HG02840 (cell line): ENCODE data around the gene C6orf120.

Source experiments
- ATAC-seq: cut with Tn5 transposase; IDR thresholded peaks from one replicate; pipeline ENCODE4 v1.9.1; 2021; ENCODE audit warnings: mild to moderate bottlenecking, moderate library complexity, moderate number of reproducible peaks; ENCODE audit not compliant: unreplicated experiment, low FRiP score

C6orf120 gene

DNA sequence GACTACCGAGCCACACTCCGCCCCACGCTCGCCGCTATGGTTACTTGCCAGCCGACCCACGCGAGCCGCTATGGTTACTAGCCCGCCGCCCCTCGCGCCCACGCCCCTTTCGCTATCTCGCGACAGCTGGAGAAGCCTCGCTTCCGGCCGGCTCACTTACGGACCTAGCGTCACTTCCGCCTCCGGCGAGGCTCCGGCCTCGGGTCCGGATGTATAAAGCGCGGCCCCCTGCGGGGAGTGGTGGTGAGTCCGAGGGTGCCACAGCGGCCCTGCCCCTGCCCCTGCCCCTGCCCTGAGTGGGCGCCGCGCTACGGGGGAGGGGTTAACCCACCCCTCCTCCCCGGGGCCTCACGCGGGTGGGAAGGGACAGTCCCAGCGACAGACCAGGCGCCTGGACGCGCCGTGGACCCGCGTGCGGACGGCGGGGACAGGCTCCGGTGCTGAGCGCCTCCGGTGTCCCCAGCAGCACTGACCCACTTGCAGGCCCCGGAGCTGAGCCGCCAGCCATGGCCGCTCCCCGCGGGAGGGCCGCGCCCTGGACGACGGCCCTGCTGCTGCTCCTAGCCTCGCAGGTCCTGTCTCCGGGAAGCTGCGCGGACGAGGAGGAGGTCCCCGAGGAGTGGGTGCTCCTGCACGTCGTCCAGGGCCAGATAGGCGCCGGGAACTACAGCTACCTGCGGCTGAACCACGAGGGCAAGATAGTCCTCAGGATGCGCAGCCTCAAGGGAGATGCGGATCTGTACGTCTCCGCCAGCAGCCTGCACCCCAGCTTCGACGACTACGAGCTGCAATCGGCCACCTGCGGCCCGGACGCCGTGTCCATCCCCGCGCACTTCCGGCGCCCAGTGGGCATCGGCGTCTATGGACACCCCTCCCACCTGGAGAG lies at the start of gene C6orf120, which contains the start of gene WDR27:
TSS of gene C6orf120 (plus strand) at position 173 of the 886 bp plus-strand sequence. CDS start at position 507, 334 bp downstream.
TSS of gene WDR27 (minus strand) at position 76 of the 886 bp plus-strand sequence. CDS start 13,024 bp downstream, outside the sequence.
- peak; percentile 96 for ATAC-seq

DNA sequence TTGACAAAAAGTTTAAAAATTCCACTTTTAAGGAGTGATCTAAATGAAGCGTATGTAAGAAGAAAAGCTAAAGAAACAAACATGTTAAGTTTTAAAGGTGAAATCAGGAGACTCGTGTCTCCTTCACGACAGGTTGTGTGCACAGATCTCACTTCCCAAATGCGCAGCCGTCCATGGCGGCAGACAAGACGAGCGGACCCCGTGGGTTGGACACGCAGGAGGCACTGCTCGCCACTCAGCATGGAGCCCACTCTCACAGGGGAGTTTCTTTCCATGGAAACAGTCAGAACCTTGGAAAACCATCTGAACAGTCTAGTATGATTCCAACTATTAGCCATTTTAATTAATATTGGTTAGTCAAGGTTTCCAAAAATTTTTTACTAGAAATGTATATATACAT lies 49.0 kb upstream of the C6orf120 start:
- no peak for ATAC-seq

DNA sequence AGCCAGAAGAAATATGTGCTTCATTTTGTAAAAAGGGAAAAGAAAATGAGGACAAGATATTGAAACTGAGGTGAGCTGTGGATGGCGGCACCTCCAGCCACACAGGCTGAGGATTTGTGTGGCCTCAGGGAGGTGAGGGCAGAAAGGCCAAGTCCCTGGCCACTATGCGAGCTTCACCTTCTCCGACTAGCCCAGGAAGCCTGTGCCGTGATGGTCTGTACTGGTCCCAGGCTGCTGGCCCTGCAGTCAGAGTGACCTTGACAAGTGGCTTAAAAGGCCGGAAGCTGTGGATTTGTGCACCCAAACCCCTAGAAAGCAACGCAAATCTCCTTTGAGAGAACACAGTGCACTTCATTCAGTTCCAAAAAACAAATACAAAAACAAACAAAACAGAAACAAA lies 48.2 kb upstream of the C6orf120 start:
- no peak for ATAC-seq

DNA sequence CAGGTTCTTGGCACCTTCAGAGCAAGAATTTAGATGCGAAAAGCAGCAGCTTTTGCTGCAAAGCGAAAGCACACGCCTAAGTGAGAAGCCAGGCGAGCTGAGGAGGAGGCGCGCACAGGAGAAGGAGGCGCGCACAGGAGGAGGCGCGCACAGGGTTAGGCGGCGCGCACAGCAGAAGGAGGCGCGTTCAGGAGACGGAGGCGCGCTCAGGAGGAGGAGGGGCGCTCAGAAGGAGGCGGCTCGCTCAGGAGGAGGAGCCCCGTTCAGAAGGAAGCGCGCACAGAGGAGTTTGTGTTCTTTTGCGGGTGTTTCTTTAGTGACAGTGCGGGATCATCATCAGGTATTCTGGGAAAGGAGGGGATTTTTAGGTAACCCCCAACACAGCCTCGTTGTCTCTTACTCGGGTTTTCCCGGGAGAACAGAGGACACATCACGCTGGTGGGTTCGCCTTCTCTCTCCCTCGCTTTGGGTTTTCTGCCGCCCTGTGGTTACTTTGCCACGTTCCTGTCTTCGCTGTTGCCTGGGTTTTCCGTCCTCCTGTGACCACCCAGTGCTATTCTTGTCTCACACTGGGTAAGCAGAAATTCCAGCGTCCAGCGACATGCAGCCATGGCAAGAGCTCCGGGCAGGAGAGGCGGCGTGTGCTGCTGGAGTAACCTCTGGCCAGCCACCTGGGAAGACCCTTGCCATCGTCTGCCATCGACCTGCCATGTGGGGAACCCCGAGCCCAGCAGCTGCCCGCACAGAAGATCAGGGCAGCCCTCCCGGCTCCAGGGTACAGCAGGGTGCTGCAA lies 47.1 kb upstream of the C6orf120 start:
- peak; percentile 86 for ATAC-seq

DNA sequence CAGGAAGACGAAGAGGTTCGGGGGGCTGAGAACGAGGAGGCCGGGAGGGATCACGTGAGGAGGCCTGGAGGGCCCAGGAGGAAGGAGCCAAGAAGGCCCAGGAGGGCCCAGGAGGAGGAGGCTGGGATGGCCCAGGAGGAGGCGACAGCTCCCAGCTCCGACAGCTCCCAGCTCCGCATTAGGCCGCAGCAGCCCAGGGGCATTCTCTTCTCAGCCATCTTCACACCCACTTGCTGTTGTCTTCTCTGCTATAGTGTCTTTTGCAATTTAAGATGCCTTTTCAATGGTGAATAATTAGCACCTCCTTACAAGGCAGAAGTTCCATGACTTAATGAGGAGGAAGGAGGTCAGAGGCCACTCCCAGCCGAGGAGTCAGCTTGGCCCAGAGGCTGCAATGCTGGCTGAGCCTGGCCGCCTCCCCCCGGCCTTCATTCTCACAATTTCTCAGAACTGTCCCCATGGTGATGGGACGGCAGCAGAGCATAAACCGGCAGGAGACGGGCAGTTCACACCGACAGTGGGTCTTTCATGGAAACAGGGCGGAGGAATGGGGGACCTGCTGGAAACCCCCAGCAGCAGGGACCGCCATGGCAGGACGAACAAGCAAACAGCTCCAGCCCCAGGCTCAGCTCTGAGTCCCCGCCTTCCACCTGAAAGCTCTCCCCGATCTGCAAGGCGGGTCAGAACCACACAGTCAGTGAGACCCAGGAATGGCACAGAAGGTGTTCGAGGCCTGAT lies 45.2 kb upstream of the C6orf120 start:
- ATAC-seq = no peak

DNA sequence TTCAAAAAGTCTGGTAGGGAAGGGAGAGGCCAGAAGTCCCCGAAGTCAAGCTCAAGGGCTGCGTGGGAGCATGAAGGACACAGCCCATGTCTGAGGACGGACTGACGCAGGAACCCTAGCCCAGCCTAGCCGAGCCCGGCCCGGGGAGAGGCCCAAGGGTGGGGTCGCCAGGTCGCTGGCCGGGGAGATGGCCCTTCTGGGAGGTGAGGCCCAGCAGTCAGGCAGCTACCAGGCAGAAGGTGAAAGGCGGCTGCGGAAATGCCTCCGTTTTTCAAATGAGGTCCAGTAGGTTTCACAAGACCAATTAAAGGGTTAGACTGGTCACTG lies 44.7 kb upstream of the C6orf120 start:
- ATAC-seq = no peak

DNA sequence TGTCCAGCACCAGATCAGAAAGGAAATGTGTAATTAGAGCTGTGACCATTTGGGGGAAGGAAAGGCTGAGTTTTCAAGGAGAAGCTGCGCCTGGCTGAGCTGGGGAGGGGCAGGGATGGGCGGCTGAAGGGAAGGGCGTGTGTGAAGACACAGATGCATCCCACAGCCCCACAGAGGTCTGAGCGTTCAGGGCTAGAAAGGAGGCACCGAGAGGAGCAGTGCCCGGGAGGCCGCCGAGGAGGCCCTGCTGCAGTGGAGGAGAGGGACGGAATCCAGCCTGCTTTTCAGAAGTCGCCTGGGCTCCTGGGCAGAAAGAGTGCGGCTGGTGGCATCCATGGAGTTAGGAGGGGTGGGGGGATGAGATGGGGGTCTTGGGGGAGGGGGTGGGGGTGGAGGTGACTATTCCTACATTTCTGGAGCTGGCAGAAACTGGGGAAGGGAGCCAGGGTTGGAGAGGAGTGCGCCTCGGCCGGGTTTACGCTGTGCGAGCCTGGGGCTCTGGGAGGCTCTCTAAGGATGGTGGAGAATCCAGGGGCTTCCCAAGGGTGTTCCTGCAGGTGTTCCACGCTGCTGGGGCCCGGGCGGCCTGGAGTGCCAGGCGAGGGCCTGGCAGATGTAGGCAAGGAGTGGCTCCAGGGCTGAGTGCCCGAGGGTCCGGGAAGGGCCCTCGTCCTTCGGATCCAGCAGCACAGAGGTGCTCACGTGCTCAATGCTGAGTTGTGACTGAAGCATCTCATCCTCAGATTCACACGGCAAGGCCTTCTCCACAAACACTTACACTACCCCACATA lies 41.9 kb upstream of the C6orf120 start:
- no peak for ATAC-seq

DNA sequence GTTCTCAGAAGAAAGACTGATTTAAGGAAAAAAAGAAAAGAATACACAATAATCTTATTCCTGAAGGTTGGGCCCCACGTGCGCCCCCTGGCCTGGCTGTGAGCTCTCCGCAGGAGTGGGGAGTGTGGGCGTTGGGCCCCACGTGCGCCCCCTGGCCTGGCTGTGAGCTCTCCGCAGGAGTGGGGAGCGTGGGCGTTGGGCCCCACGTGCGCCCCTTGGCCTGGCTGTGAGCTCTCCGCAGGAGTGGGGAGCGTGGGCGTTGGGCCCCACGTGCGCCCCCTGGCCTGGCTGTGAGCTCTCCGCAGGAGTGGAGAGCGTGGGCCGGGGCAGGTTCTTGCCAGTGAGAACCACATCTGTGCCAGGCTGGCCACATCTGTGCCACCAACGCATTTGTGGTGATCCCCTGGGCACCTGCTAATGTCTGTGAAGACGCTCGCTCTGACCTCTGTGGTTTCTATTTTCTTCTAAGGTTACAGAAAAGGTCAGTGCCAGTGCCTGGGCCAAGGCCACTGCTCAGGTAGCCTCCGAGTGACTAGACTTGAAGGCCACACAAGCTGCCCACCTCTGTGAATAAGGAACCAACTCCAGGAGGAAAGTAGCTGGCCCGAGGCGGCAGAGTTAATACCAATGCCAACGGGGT lies 41.1 kb upstream of the C6orf120 start:
- no peak for ATAC-seq

DNA sequence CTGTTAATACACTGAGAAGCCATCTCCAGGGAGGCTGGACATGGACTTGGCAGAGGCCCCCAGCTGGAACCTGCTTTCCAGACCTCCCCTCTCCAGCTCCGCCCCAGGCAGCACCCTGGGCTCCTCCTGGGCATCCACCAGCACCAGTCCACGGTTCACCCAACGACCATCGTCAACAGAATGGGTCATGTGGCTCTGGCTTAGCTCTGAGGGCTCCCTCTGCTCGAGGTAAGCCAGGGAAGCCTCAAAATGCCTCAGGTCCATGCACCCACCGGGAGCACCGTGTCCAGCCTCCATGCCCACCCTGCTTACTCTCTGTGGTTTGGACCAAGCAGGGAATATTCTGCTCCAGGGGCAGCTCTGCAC lies 40.6 kb upstream of the C6orf120 start:
- no peak for ATAC-seq

DNA sequence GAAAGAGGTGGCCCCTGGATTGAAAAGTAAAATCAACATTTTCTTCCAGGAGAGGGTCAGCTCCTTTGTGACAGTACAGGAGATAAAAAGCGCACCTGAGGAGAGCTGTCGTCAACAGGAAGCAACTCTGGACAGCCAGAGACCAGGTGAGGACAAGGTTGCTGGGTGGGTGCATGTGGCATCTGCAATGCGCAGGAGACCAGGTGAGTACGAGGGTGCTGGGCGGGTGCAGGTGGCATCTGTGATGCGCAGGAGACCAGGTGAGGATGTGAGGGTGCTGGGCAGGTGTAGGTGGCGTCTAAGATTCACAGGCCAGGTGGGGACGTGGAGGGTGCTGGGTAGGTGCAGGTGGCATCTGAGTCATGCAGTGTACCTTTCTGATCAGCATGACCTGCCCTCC lies 38.5 kb upstream of the C6orf120 start:
- no peak for ATAC-seq

DNA sequence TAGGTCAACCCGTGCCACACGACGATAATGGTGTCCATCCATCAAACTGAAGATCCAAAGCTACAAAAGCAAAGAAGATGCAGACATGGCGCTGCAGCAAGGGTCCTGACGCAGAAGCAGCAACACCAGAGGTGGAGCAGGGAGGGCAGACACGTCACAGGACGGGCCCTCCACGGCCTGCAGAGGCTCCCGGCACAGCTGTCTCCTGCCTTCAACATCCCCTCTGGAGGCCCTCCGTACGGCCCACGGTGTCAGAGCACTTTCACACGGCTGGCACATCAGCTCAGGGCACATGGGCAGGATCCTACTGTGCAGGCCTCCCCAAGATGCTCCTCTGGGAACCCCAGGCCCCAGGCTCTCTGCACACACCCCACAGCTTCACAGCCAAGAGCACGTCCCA lies 37.7 kb upstream of the C6orf120 start:
- no peak for ATAC-seq

DNA sequence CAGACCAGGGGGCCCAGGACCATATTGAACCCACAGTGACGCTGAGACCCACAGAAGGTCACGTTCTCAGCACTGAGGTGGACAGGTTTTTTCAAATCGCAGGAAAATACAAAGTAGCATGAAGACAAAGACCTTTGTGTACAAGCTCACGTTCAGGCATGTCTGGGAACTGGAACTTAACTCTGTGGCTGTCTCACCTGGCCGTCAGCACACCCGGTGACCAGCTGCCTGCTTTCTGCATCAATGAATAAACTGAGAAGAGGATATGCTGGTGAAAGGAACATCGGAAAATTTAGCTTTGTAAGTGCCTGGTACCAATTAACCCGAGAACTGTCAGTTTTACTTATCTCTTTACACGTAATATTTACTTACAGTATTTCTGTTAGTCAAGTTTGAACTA lies 36.6 kb upstream of the C6orf120 start:
- ATAC-seq = no peak

DNA sequence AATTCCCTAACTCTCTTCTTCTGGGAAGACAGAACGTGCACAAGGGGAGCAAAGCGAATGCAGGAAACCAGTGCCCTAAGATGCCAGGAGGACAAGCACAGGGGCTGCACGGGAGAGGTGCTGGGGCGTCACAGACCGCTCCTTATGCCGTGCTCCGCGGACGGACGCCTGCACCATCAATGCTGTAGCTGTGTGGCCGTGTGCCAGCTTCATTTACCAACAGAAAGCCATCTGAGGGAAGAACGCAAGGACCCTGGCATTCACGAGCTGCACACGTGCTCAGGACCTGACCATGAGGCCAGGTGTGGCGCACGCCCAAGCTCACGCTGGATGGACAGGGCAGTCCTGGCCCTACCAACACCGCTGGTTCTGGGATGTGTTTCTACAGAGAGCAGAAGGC lies 35.5 kb upstream of the C6orf120 start:
- ATAC-seq = no peak

DNA sequence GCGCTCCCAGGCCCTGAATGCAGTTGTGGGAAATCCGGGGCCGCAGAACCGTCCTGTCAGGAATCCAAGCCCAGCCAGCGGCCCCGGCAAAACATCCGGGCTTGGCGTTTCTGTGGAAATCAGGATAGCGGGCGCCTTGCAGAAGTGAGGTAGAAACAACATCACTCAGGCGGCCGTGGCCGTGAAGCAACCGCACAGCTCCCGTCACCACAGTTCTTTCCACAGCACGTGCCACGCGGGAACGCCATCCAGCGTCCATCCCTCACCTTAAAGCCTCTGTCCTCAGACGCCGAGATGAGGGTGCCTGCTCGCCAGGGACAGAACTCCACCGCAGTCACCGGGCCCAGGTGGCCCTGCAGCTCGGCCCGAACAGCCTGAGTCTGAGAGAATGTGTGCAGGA lies 34.2 kb upstream of the C6orf120 start:
- no peak for ATAC-seq

DNA sequence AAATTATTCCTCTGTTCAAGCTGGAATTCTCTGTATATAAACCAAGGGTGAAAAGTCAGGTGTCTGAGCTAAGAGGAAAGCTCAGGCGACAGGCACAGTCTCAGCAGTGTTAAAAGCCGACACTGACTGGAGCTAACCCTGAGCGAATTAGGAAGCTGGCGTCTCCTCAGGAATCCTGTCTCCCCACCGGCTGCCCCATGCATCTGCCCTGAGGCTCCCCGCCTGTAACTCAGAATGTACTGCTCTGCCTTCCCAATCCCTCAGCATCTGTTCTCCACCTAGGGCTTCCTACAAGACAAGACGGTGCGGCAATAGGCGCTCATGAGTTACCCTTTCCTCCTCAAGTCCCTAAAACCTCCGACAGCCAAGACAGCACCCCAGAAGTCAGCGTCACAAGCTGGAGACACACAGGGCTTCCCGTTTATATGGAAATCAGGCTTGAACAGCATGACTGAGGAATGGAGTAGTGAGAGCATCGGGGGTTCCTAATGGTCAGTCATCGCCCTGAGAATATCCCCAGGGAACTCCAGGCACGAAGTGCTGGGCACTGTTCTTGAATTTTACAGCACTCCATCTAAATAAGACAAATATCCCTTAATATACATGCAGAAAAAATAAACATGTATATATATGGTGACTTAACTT lies 33.6 kb upstream of the C6orf120 start:
- ATAC-seq = no peak

DNA sequence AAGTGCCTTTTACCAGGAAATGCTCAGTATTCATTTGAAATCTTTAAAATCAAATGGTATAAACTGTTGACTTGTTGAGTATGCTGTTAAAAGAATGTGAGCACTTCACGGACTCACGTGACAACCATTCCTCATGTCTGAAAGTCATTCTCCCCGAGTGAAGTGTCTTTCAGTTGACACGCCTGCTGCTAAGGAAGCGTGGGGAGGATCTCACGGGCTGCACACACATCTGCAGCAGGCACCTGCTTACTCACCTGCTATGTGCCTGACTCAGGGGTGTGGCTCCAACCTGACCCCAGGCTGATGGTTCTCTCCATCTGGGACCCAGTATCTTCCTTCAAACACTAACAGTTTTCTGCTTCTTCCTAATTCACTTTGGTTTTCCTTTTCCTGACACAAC lies 32.8 kb upstream of the C6orf120 start:
- no peak for ATAC-seq

DNA sequence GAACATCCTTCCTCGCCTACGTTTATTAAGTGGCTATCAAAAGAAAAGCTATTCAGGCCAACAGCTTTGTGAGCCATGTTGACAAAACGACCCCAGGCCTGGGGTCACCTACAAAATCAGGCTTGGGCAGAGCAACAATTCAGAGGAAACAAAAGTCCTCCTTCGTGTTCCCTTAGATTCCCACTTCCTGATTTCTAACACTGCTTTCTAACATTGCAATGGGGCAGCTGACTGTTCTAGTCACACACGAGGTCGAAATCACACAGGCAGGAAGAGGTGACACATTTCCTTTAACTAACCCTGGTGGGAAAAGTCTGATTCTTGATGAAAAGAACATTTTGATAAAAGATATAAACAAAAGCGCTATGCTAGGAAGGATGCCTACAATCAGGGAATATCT lies 32.0 kb upstream of the C6orf120 start:
- no peak for ATAC-seq

DNA sequence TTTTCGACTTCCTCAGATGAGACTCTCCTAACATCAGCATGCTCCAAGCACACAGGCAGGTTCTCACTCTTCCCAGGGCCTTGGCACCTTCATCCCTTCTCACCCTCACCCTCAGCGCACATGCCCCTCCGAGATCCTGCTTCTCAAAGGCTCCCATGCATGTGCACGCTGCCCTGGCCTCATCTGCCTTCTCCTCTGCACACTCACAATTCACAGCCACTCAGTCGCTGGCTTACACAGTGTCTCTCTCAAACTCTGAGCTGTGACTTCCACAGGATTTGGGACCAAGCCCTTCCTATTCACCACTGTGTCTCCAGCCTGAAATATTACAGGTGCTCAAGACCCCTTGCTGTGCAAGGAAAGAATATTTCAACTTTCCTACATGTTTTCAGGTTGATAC lies 30.4 kb upstream of the C6orf120 start:
- ATAC-seq = no peak

DNA sequence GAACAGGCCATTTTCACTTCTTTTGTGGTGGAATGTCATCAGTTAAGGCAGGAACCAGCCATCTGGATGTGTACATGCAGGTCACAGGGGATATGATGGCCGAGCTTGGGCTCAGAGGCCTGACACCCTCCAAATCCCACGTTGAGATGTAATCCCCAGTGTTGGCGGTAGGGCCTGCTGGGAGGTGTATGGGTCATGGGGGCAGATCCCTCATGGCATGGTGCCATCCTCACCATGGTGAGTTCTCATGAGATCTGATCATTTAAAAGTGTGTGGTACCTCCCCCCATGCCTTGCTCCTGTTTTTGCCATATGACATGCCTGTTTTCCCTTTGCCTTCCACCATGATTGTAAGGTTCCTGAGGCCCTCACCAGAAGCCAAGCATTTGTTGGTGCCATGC lies 26.9 kb upstream of the C6orf120 start:
- no peak for ATAC-seq
